H9 (cell line): Measurements from ENCODE around the gene HSD11B1. TPM values are rescaled to one million over a fixed set of nuclear protein-coding genes. Genes with fewer than 3 reads are reported as not detected.

Source experiments
- DNase-seq: peaks from one replicate; pipeline ENCODE4 v3.0.0-alpha.2; 2017
- H2AFZ ChIP-seq: one replicate; pipeline ENCODE4 v1.6.1; 2013; ENCODE audit warnings: mild to moderate bottlenecking, low read length, control low read depth, moderate library complexity
- H2AK5ac ChIP-seq: 2 replicates; pipeline ENCODE4 v1.6.1; 2013; ENCODE audit warnings: low read length, control low read depth, mixed read lengths; ENCODE audit not compliant: insufficient read length
- H2BK120ac ChIP-seq: one replicate; pipeline ENCODE4 v1.6.1; 2013; ENCODE audit warnings: low read depth, mild to moderate bottlenecking, low read length, control low read depth, inconsistent platforms; ENCODE audit not compliant: poor library complexity, severe bottlenecking
- H2BK12ac ChIP-seq: 2 replicates; pipeline ENCODE4 v1.6.1; 2013; ENCODE audit warnings: low read length, control low read depth, mixed read lengths, low read depth; ENCODE audit not compliant: insufficient read length
- H2BK15ac ChIP-seq: 2 replicates; pipeline ENCODE4 v1.6.1; 2013; ENCODE audit warnings: low read depth, low read length, control low read depth
- H2BK20ac ChIP-seq: one replicate; pipeline ENCODE4 v1.6.1; 2013; ENCODE audit warnings: low read depth, mild to moderate bottlenecking, low read length, control low read depth, inconsistent platforms; ENCODE audit not compliant: poor library complexity, severe bottlenecking
- H2BK5ac ChIP-seq: 2 replicates; pipeline ENCODE4 v1.6.1; 2013; ENCODE audit warnings: low read length, control low read depth, mixed read lengths; ENCODE audit not compliant: insufficient read length
- H3K14ac ChIP-seq: 2 replicates; pipeline ENCODE4 v1.6.1; 2013; ENCODE audit warnings: low read length, control low read depth; ENCODE audit not compliant: insufficient read depth
- H3K18ac ChIP-seq: 2 replicates; pipeline ENCODE4 v1.6.1; 2013; ENCODE audit warnings: low read depth, mild to moderate bottlenecking, mixed read lengths, low read length, control low read depth; ENCODE audit not compliant: insufficient read length
- H3K23ac ChIP-seq: 2 replicates; pipeline ENCODE4 v1.6.1; 2013; ENCODE audit warnings: low read length, control low read depth, mixed read lengths, low read depth; ENCODE audit not compliant: insufficient read length
- H3K23me2 ChIP-seq: 2 replicates; pipeline ENCODE4 v1.6.1; 2013; ENCODE audit warnings: low read depth, mild to moderate bottlenecking, mixed read lengths, low read length, control low read depth; ENCODE audit not compliant: insufficient read length, poor library complexity, severe bottlenecking
- H3K27ac ChIP-seq: 2 replicates; pipeline ENCODE4 v1.5.1; 2013; ENCODE audit warnings: low read length, control low read depth, mixed read lengths, low read depth; ENCODE audit not compliant: insufficient read length
- H3K27me3 ChIP-seq: 2 replicates; pipeline ENCODE4 v1.6.1; 2013; ENCODE audit warnings: low read length, control low read depth, inconsistent platforms; ENCODE audit not compliant: insufficient read depth
- H3K4ac ChIP-seq: 2 replicates; pipeline ENCODE4 v1.6.1; 2013; ENCODE audit warnings: low read depth, mild to moderate bottlenecking, control low read depth, inconsistent platforms, low read length, moderate library complexity
- H3K4me1 ChIP-seq: 2 replicates; pipeline ENCODE4 v1.6.1; 2013; ENCODE audit warnings: low read length, control low read depth, inconsistent platforms; ENCODE audit not compliant: insufficient read depth
- H3K4me2 ChIP-seq: 2 replicates; pipeline ENCODE4 v1.6.1; 2013; ENCODE audit warnings: low read length, control low read depth, mixed read lengths; ENCODE audit not compliant: insufficient read length, insufficient read depth
- H3K56ac ChIP-seq: 2 replicates; pipeline ENCODE4 v1.6.1; 2013; ENCODE audit warnings: low read depth, mild to moderate bottlenecking, mixed read lengths, low read length, control low read depth; ENCODE audit not compliant: insufficient read length
- H3K79me1 ChIP-seq: 2 replicates; pipeline ENCODE4 v1.6.1; 2013; ENCODE audit warnings: low read depth, mild to moderate bottlenecking, moderate library complexity, low read length, control low read depth, inconsistent platforms; ENCODE audit not compliant: insufficient read depth, poor library complexity, severe bottlenecking
- H3K79me2 ChIP-seq: 2 replicates; pipeline ENCODE4 v1.6.1; 2013; ENCODE audit warnings: low read length, control low read depth, inconsistent platforms; ENCODE audit not compliant: insufficient read depth
- H3K9ac ChIP-seq: 2 replicates; pipeline ENCODE4 v1.6.1; 2013; ENCODE audit warnings: low read length, control low read depth, mixed read lengths; ENCODE audit not compliant: insufficient read length; ENCODE audit errors: extremely low read depth
- H3K9me3 ChIP-seq: one replicate; pipeline ENCODE4 v1.6.1; 2013; ENCODE audit warnings: low read depth, low read length, inconsistent platforms; ENCODE audit not compliant: control insufficient read depth
- H3T11ph ChIP-seq: one replicate; pipeline ENCODE4 v1.6.1; 2013; ENCODE audit warnings: mild to moderate bottlenecking, low read length, control low read depth, inconsistent platforms
- H4K20me1 ChIP-seq: one replicate; pipeline ENCODE4 v1.6.1; 2013; ENCODE audit not compliant: control insufficient read depth, insufficient read length, insufficient read depth
- H4K5ac ChIP-seq: 2 replicates; pipeline ENCODE4 v1.6.1; 2013; ENCODE audit warnings: low read depth, mild to moderate bottlenecking, mixed read lengths, low read length, control low read depth; ENCODE audit not compliant: insufficient read length
- H4K8ac ChIP-seq: replicated peaks from 2 replicates; pipeline ENCODE4 v1.6.1; 2013; ENCODE audit warnings: low read length, control low read depth, mixed read lengths, low read depth; ENCODE audit not compliant: insufficient read length
- H4K91ac ChIP-seq: 2 replicates; pipeline ENCODE4 v1.6.1; 2013; ENCODE audit warnings: low read depth, mild to moderate bottlenecking, moderate library complexity, mixed read lengths, low read length, control low read depth; ENCODE audit not compliant: insufficient read length
- H3K27ac Mint-ChIP-seq, 3 experiments: 2 replicates in 2 of 3; 3 replicates in 1 of 3; pipeline ENCODE4 v1.8.0; 2020 to 2021; ENCODE audit warnings: mixed read lengths in 3 of 3, mild to moderate bottlenecking in 1 of 3, moderate library complexity in 1 of 3
- H3K27me3 Mint-ChIP-seq: 2 replicates; pipeline ENCODE4 v1.8.0; 2021; ENCODE audit warnings: low read depth, mild to moderate bottlenecking, moderate library complexity, mixed read lengths
- H3K36me3 Mint-ChIP-seq, 3 experiments: 2 replicates in 2 of 3; 3 replicates in 1 of 3; pipeline ENCODE4 v1.8.0; 2020 to 2021; ENCODE audit warnings: low read depth in 3 of 3, mixed read lengths in 3 of 3; ENCODE audit not compliant: insufficient read depth in 1 of 3
- H3K4me1 Mint-ChIP-seq, 2 experiments: 2 replicates each; pipeline ENCODE4 v1.8.0; 2020; ENCODE audit warnings: mixed read lengths in 2 of 2
- H3K4me3 Mint-ChIP-seq, 2 experiments: 2 replicates in 1 of 2; 3 replicates in 1 of 2; pipeline ENCODE4 v1.8.0; 2020 to 2021; ENCODE audit warnings: mild to moderate bottlenecking in 2 of 2, mixed read lengths in 2 of 2, moderate library complexity in 1 of 2
- H3K9me3 Mint-ChIP-seq, 2 experiments: 2 replicates in 1 of 2; 3 replicates in 1 of 2; pipeline ENCODE4 v1.8.0; 2020; ENCODE audit warnings: mild to moderate bottlenecking in 2 of 2, mixed read lengths in 2 of 2, moderate library complexity in 1 of 2
- CTCF ChIP-seq: fragments of 200-600 bp; sonication (generic); conservative IDR thresholded peaks from 3 replicates; pipeline ENCODE4 v1.8.0; 2021; ENCODE audit warnings: antibody characterized with exemption, mild to moderate bottlenecking
- WGBS: extraction: QIAGEN DNeasy Blood & Tissue Kit; methylation state at CpG from one replicate; pipeline ENCODE4 v1.1.7; 2013; ENCODE audit warnings: missing lambda C conversion rate, low lambda C conversion rate, mixed read lengths; ENCODE audit not compliant: insufficient read length; ENCODE audit errors: extremely low coverage; 5-methylcytosine and 5-hydroxymethylcytosine counted together
- total RNA-seq: library from RNA; stranded (reverse); gene quantifications from 2 replicates; pipeline ENCODE4 v1.2.1, GENCODE V29; 2021

The HSD11B1 gene
- total RNA-seq, 1 experiment from 2014 or later, result not detected

GRCh38 chr1:209659909-209660308 is 44.7 kb upstream of the HSD11B1 start:
- H3K27ac ChIP-seq, result no peak overlapping the region

More at GRCh38 chr1:209659909-209660308, 44.7 kb upstream of the HSD11B1 start:
- Histone ChIP-seq H3T11ph (no peak overlapping the region), H3K4me1 (no peaks in the 10 kb centered on the region), H2AFZ (no peak overlapping the region), H3K4ac (no peak overlapping the region), H2BK20ac (no peak overlapping the region), H3K14ac (no peak overlapping the region), H3K9me3 (no peaks in the 10 kb centered on the region), H4K5ac (no peak overlapping the region), H3K23ac (no peak overlapping the region), H3K79me1 (no peaks in the 10 kb centered on the region), H3K79me2 (no peaks in the 10 kb centered on the region), H2BK15ac (no peak overlapping the region), H3K4me2 (no peak overlapping the region), H3K23me2 (no peaks in the 10 kb centered on the region), H4K20me1 (no peaks in the 10 kb centered on the region), H2BK12ac (no peak overlapping the region), H3K9ac (no peak overlapping the region), H2BK5ac (no peak overlapping the region), H2AK5ac (no peak overlapping the region), H3K18ac (no peak overlapping the region), H3K56ac (no peak overlapping the region), H2BK120ac (no peak overlapping the region), H3K27me3 (no peaks in the 10 kb centered on the region), H4K8ac (no peak overlapping the region), H4K91ac (no peak overlapping the region)
- Mint-ChIP-seq H3K27ac (no peak overlapping the region), H3K4me3 (no peak overlapping the region), H3K4me1 (peaks cover 6 to 14% of the 10 kb centered on the region in 2 experiments), H3K36me3 (no peaks in the 10 kb centered on the region), H3K27me3 (peaks cover 3% of the 10 kb centered on the region), H3K9me3 (no peaks in the 10 kb centered on the region)
- TF ChIP-seq CTCF, result no peak
- WGBS, result no CpG with 5 or more reads among the region's 5 CpGs
- DNase-seq, result no peak
